ES-I3 (cell line): ENCODE measurements around the gene LLGL1.

Experiments used
- H3K36me3 ChIP-seq: 2 replicates; pipeline ENCODE4 v1.6.1; 2013; ENCODE audit warnings: mild to moderate bottlenecking, low read length, control low read depth, moderate library complexity; ENCODE audit not compliant: insufficient read depth
- H3K4me1 ChIP-seq: 2 replicates; pipeline ENCODE4 v1.6.1; 2013; ENCODE audit warnings: mild to moderate bottlenecking, control low read depth, low read length; ENCODE audit not compliant: insufficient read depth
- H3K9ac ChIP-seq: 2 replicates; pipeline ENCODE4 v1.6.1; 2013; ENCODE audit warnings: low read depth, mild to moderate bottlenecking, low read length, moderate library complexity
- H3K9me3 ChIP-seq: 2 replicates; pipeline ENCODE4 v1.6.1; 2013; ENCODE audit warnings: mild to moderate bottlenecking, low read length, moderate library complexity; ENCODE audit not compliant: control insufficient read depth, insufficient read depth

The LLGL1 gene

DNA sequence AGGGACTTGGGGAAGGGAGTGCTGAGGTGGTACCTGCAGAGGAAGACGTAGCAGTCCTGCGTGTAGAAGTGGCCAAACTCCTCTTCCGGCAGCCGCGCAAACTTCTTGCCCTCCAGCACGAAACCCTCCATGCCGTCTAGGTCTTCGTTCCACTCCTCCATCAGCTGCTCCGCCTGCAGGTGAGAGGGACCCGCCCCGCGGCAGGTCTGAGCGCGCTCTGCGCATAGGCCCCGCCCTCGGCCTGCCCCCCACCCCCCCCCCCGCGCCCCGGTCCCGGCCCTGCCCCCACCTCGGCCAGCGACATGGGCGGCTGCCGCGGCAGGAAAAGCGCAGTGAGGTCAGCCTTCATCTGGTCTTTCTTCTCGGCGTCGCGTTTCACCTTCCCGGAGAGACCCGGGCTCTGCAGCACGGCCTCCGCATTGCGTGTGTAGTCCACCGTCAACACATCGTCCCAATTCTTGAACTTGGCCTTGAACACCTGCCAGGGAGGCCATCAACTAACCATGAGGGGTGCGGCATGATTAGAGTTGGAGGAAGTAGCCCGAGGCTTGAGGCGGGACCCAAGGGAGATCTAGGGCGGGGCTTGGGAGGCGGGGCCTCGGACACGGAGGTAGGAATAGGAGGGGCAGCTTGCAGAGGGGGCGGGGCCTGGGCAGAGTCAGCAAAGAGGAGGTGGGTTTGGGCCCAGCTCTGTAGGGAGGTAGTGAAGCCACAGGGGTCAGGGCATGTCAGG lies 21.6 kb downstream of the LLGL1 start:
- Histone ChIP-seq H3K9ac (peak overlapping the region; percentile 53), H3K36me3 (peaks cover 14% of the 10 kb centered on the region), H3K4me1 (peaks cover 7% of the 10 kb centered on the region; the same call in 1 of the 2 replicates), H3K9me3 (no peaks in the 10 kb centered on the region)

DNA sequence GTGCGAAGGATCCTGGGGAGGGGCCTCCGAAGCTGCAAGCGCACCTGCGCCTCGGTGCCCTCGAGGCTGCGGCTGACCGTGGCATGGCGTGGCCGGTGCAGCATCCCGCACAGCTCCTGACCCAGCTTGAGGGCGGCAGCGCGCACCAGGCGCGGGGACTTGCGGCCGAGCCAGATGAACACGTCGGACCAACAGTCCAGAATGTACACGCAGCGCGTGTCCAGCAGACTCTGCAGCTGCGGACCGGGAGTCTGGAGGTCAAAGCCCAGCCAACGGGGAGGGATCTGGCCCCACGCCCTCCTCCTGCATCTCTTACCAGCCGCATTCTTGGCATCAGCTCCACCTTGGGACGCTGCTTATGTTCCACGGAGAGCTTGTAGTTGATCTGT lies 22.2 kb downstream of the LLGL1 start:
- H3K4me1 ChIP-seq: peaks cover 7% of the 10 kb centered on the region; the same call in 1 of the 2 replicates
- peaks cover 14% of the 10 kb centered on the region for H3K36me3 ChIP-seq
- H3K9ac ChIP-seq: no peak overlapping the region
- no peaks in the 10 kb centered on the region for H3K9me3 ChIP-seq

DNA sequence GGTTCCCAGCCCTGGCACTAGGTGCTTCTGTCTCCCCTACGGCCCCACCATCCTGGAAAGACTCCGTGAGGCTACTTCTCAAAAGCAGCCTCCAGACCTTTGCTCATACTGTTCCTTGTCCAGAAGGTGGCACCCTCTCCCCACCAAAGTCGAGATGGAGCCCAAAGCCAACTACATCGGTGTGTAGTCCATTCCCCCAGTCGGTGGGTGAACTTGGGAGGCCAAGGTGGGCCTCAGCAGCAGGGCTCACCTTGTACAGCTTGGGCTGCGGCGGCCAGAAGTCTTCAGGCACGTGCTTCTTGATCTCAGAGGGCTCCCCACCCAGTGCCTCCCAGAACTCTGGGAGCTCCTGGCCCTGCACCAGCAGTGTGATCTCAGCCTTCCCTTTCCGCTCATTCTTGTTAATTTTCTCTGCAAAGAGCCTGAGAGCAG lies 22.9 kb downstream of the LLGL1 start:
- no peak overlapping the region for H3K9ac ChIP-seq
- peaks cover 18% of the 10 kb centered on the region for H3K36me3 ChIP-seq

GRCh38 chr17:18248811-18249210 lies 23.4 kb downstream of the LLGL1 start:
- peaks cover 16% of the 10 kb centered on the region for H3K36me3 ChIP-seq
- no peaks in the 10 kb centered on the region for H3K9me3 ChIP-seq
- H3K9ac ChIP-seq: no peak overlapping the region
- H3K4me1 ChIP-seq: peaks cover 7% of the 10 kb centered on the region; the same call in 1 of the 2 replicates

More for the DNA sequence above, 22.9 kb downstream of the LLGL1 start:
- H3K9me3 ChIP-seq: no peaks in the 10 kb centered on the region
- peaks cover 7% of the 10 kb centered on the region; the same call in 1 of the 2 replicates for H3K4me1 ChIP-seq

- Histone ChIP-seq H3K36me3 (peaks cover 16% of the 10 kb centered on the region), H3K4me1 (peaks cover 7% of the 10 kb centered on the region; the same call in 1 of the 2 replicates), H3K9me3 (no peaks in the 10 kb centered on the region), H3K9ac (no peak overlapping the region)
Measured at GRCh38 chr17:18250259-18250658, 24.8 kb downstream of the LLGL1 start.

DNA sequence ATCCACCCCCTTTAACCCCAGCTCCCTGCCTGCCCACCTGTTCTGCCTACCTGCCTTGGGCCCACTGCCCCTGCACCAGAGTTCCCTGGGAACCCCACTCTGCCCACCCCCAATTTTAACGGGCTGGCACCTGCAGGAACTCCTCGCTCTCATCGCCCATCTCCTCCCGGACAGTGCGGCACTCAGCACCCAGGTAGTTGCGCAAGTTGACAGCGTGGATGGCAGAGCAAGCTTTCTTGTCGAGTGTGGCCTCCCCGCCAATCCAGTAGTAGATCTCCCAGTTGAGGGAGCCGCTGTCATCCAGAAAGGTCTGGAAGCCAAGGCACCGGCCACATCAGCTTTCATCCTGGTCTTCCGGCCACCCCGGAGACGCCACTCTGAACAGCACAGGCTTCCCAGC lies 25.3 kb downstream of the LLGL1 start:
- peaks cover 17% of the 10 kb centered on the region for H3K36me3 ChIP-seq
- H3K9me3 ChIP-seq: no peaks in the 10 kb centered on the region
- no peak overlapping the region for H3K9ac ChIP-seq

GRCh38 chr17:18251204-18251603 lies 25.8 kb downstream of the LLGL1 start:
- Histone ChIP-seq H3K9me3 (no peaks in the 10 kb centered on the region), H3K4me1 (peaks cover 7% of the 10 kb centered on the region; the same call in 1 of the 2 replicates), H3K9ac (no peak overlapping the region), H3K36me3 (peaks cover 17% of the 10 kb centered on the region)

More for the DNA sequence above, 25.3 kb downstream of the LLGL1 start:
- peaks cover 7% of the 10 kb centered on the region; the same call in 1 of the 2 replicates for H3K4me1 ChIP-seq

GRCh38 chr17:18252160-18252559 lies 26.7 kb downstream of the LLGL1 start:
- Histone ChIP-seq H3K9me3 (no peaks in the 10 kb centered on the region), H3K36me3 (peaks cover 12% of the 10 kb centered on the region), H3K9ac (no peak overlapping the region), H3K4me1 (peaks cover 13% of the 10 kb centered on the region; the same call in 1 of the 2 replicates)

DNA sequence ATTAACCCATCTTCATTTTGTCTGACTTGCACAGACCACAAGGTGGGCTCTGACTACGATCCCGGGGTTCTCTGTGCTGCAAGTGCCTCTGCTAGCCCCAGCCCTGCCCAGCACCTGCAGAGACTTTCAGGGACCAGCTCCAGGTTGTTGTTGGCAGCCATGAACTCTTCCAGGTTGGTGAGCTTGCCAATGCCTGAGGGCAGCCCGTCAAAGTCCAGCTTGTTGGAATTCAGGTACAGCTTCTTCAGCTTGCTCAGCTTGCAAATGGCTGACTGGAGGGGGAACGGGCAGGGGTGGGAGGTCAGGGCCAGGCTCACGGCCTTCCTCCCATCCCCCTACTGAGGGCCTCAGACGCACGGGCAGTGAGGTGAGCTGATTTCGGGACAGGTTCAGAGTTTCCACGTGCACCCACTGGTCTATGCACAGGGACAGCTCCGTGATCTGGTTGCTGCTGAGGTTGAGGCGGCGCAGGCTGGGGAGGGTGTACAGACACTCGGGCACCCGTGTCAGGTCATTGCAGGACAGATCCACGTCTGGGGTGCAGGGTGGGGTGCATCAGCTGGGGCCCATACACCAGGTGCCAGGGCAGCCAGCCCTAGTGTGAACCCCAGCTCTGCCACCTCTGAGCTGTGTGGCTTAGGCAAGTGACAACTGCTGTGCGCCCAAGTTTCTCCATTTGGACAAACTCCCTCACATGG lies 27.9 kb downstream of the LLGL1 start:
- H3K36me3 ChIP-seq: peaks cover 12% of the 10 kb centered on the region
- 0 out of 2 replicates have a peak, but pooled peaks cover 6% of the 10 kb centered on the region for H3K4me1 ChIP-seq
- no peak overlapping the region for H3K9ac ChIP-seq
- H3K9me3 ChIP-seq: no peaks in the 10 kb centered on the region

DNA sequence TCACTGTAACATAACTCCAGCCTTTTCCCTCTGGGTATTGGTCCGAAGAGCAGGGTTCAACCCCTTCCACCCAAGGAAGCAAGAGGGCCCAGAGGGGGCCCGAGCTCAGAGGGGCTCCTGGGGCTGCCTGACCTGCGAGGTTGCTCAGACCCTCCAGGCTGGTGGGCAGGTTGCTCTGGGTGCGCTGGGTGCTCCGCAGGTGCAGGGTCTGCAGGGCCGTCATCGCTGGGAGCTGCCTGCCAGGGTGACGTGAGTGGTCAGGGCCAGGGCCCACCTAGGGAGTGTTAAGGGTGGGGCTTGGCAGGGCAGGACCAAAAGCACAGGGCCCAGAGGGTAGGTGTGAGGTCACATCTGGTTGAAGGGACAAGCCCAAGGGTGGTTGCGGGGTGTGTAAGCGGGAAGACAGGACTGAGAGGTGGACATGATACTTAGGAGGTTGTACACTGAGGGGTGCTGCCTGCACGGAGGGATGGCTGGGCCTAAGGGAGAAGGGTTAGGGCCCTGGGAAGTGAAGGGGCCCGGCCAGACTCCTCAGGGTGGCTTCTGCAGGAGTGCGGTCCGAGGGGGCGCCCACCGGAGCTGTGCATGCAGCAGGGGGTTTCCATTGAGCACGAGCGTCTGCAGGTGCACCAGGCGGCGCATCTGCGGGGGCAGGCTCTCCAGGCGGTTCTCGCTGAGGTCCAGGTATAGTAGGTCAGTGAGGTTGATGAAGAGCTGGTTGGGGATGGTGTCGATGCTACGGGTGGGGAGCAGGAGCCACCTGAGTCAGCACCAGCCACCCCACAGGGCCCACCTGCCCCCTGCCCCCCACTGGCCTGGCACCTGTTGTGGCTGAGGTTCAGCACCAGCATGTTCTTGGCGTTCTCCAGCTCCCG lies 28.7 kb downstream of the LLGL1 start:
- no peak overlapping the region for H3K9ac ChIP-seq
- H3K9me3 ChIP-seq: no peaks in the 10 kb centered on the region
- peaks cover 6% of the 10 kb centered on the region; the same call in 1 of the 2 replicates for H3K4me1 ChIP-seq
- peaks cover 12% of the 10 kb centered on the region for H3K36me3 ChIP-seq

DNA sequence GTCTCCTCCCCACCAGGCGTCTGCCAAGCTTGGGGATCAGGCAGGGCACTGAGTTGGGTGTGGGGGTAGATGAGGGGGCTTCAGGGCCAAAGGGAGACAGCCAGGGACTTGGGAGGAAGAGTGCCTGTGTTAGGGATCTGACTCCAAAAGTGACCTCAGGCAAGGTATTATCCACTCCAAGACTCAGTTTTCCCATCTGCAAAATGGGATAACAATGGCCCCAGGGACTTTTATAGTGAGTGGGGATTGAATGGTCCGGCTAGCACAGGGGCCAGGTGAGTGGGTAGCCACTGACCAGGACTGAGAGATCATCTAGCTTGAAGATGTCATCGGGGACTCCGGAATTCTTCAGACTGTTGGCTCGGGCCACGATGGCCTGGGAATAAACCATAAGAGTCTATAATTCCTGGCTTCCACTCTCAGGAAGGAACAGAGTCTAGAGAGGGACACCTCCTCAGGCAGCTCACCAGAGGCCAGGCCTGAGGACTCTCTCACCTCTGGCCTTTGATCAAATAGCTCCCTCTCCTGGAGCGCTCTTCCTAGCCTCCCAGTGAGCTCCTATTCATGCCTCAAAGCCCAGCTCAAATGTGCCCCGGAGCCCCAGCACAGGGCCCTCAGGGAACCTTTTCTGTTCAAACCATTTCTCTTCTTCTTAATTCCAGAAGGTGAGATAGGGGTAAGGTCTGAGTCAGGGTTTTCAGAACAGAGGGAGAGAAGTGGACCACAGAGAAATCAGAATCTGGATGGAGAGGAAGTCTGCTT lies 29.6 kb downstream of the LLGL1 start:
- Histone ChIP-seq H3K9me3 (no peaks in the 10 kb centered on the region), H3K9ac (no peak overlapping the region), H3K4me1 (peaks cover 11% of the 10 kb centered on the region; the same call in 1 of the 2 replicates), H3K36me3 (peaks cover 12% of the 10 kb centered on the region)

- Histone ChIP-seq H3K9ac (no peak overlapping the region), H3K9me3 (no peaks in the 10 kb centered on the region), H3K36me3 (peaks cover 12% of the 10 kb centered on the region), H3K4me1 (peaks cover 12% of the 10 kb centered on the region; the same call in 1 of the 2 replicates)
Measured at GRCh38 chr17:18256351-18256750, 30.9 kb downstream of the LLGL1 start.

DNA sequence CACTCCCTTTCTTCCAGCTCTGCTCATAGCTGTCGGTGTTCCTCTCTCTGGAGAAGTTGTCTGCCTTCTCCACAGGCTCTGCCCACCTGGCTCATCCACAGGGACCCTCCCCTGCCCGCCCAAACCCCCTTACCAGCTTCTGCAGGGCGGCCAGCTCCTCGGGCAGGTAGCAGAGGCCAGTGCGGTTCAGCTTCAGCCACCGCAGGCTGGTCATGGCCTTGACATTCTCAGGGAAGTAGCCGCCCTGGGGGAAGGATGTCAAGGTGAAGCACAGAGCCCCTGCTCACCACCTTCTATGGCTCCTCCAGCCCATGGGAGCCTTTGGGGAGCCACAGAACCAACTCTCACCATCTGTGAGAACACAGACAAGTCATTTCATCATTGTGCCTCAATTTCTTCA lies 31.3 kb downstream of the LLGL1 start:
- H3K9me3 ChIP-seq: no peaks in the 10 kb centered on the region
- peaks cover 16% of the 10 kb centered on the region for H3K4me1 ChIP-seq
- H3K9ac ChIP-seq: peak overlapping the region; percentile 85; the same call in 1 of the 2 replicates
- peaks cover 12% of the 10 kb centered on the region for H3K36me3 ChIP-seq
